COLO668 (cell line): ENCODE data around the gene BRS3.
"Not testable (repeated sequence)": the region's sequence is repeated elsewhere in the genome, so short reads cannot be mapped to it uniquely, and the experiment has no call there.

ENCODE experiments used
- DNase-seq: peaks from one replicate; lab custom pipeline; 2025; ENCODE audit not compliant: unreplicated experiment; lab: John Stamatoyannopoulos, UW

The BRS3 gene

DNA sequence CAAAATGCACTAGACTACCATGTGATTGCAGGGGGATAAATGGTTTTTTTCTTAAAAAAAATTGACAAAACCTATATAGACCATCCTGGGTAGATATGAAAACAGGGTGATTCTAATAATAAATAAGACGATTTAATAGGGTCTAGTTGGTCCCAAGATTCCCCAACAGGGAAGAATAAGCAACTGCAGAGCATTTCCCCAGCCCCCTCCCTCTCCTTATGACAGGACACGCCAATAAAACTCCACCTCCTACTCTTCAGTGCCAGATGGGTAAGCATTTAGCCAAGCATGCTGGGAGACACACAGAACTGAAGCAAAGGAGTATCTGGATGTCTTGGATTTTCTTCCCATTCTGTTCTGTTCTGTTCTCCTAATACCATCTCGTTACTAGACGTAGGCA lies at the start of gene BRS3:
Gene BRS3, plus strand, starts transcription at position 301 of the 400 bp plus-strand sequence. CDS start 168 bp downstream, outside the sequence.
- DNase-seq, result no peak

DNA sequence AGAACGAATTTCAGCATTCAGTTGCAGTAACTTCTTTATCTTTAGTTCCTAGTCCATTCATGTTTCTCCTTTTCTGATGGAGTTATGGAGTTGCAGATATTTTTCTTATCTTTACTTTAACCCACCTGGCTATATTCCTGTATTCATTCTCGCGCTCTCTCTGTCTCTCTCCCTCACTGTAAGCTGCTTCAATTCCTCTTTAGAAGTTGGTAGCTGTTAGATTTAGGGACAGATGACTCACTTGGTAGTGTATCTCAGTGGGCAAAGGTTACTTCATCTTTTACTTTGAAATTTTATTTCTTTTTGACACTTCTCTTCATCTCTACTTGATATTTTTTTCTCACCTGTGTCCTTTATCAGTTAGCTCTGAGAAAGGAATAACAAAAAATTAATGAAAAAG lies 49.6 kb upstream of the BRS3 start:
- no peak for DNase-seq

DNA sequence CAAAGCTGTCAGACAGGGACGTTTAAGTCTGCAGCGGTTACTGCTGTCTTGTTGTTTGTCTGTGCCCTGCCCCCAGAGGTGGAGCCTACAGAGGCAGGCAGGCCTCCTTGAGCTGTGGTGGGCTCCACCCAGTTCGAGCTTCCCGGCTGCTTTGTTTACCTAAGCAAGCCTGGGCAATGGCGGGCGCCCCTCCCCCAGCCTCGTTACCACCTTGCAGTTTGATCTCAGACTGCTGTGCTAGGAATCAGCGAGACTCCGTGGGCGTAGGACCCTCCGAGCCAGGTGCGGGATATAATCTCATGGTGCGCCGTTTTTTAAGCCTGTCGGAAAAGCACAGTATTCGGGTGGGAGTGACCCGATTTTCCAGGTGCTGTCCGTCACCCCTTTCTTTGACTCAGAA lies 42.1 kb upstream of the BRS3 start:
- not testable (repeated sequence) for DNase-seq

DNA sequence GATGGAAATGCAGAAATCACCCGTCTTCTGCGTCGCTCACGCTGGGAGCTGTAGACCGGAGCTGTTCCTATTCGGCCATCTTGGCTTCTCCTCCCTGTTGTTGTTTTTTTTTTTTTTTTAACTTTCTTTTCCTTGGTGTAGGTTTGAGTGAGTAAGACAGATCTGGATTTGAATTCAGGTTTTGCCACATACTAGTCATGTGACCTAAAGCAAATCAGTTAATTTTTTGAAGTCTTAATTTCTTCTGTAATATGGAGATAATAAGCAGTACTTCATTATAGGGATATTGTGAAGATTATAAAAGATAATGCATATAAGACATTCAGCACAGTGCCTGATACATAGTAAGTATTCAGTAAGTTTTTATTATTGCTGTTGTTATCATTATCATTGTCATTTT lies 41.5 kb upstream of the BRS3 start:
- no peak for DNase-seq

DNA sequence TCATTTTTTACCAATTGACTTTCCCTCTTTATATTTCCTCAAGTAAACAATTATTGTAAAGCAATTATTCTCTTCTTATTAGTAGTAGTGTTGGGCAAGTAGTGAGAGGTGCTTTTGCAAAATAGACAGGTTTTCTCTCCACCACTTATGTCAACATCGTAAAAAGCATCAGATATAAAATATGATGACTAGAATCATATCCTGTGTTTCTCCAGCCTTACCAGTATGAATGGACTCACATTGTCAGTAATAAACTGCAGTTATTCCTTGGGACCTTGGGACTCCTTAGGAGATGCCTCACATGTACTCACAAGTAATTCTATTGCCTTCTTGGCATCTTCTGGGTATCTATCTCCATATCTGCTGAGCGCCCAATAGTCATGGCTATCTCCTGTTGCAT lies 40.4 kb upstream of the BRS3 start:
- DNase-seq, result no peak

DNA sequence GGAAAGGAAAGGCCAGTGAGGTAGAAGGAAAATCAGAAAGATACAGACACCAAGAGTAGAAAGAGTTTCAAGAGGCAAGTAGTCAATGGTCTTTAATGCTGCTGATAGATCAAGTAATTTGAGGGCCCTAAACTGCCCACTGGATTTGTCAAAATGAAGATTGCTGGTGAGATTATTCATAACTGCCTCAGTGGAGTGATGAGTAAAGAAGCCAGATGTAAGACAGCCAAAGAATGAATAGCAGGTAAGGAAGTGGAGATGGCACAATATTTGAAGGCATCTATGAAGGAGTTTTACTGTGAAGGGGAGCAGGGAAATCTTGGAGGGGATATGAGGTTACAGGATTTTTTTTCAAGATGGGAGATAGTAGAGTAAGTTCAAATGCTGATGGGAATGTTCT lies 39.8 kb upstream of the BRS3 start:
- DNase-seq, result no peak

DNA sequence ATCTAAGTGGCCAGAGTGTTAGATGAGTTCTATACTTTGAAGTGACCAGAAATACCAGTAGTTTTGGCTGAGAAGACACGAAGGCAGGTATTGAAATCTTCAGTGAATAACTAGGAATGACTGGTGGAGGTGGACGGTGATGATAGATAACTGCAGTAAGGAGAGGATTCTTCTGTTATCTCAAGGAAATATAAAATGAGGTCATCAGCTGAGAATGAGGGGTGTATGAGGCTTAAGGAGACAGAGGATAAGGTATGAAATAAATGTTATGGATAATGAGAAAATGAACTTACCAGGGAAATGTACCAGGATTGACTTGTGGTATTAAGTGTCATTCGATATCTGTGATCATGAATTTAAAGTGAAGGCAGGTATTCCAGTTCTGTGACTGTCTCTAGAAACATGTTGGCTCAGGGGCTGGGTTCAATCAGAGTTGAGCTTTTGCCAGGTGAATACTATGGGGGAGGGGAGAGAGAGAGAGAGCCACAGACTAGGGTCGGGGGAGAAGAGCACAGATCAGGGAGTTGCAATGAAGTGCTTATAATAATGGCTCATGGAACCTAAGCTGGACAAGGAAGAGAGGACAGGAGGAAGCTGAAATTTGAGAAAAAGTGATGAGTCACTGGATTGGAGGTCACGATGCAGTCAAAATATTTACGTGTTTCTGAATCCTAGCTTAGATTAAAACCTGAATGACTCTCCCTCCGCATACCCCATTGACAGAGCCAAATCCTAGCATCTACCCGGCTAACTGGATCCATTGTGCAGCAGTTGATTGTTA lies 37.5 kb upstream of the BRS3 start:
- DNase-seq, result no peak

DNA sequence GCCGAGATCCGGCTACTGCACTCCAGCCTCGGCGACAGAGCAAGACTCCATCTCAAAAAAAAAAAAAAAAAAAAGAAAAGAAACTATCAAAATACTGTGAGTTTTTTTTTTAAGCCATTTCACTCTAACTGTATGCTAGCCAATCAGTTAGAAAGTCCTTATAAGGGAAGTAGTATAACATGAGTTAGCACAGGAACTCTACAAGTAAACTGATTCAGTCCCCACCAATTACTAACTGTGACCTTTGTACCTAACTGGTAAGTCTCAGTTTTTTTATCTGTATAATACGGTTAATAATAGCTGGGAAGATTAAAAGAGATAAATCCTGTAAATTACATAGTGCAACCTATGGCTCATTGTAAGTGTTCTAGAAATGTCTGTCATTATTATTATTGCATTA lies 35.1 kb upstream of the BRS3 start:
- DNase-seq, result no peak

DNA sequence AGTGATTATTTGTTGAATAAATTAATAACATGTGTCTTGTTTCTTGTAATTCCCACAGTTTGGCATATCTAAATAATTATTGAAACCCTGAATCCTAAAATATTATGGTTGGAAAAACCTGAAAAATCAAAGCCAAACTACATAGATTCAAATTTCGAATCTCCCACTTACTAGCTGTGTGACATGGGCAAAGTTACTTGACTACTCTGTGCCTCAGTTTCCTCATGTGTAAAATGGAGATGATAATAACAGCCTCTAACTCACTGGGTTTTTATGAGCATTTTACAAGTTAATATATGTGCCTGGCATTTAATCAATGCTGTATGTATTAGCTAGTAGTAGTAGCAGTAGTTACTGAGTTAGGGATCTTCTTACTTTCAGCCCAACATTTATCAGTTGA lies 34.6 kb upstream of the BRS3 start:
- DNase-seq, result no peak

DNA sequence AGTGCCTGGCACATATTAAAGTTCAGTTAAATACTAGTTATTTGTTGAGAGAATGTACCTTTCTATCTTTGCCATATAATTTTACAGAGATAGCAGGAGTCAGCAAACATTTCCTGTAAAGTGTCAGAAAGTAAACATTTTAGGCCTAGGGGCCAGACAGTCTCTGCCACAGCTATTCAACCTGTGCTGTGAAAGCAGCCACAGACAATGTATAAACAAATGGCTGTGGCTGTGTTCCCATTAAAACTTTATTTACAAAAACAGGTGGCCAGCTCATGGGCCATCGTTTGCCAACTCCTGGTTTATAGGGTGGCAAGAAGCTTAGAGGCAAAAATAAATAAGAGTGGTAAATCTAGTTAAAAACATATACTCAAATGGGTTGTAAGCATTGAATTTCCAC lies 34.0 kb upstream of the BRS3 start:
- DNase-seq, result peak; percentile 3

DNA sequence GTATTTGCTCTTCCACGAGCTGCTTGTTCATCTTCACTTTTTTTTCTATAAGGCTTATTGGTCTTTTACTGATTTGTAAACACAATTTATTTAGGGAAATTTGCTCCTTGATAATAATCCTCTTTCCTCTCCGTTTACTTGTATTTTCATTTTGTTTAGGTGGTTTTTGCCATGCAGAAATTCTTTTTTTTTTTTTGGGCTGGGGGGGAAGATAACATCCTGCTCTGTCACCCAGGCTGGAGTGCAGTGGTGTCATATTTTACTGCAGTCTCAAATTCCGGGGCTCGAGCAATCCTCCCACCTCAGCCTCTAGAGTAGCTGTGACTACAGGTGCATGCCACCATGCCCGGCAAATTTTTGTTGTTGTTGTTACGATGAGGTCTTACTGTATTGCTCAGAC lies 31.6 kb upstream of the BRS3 start:
- no peak for DNase-seq

DNA sequence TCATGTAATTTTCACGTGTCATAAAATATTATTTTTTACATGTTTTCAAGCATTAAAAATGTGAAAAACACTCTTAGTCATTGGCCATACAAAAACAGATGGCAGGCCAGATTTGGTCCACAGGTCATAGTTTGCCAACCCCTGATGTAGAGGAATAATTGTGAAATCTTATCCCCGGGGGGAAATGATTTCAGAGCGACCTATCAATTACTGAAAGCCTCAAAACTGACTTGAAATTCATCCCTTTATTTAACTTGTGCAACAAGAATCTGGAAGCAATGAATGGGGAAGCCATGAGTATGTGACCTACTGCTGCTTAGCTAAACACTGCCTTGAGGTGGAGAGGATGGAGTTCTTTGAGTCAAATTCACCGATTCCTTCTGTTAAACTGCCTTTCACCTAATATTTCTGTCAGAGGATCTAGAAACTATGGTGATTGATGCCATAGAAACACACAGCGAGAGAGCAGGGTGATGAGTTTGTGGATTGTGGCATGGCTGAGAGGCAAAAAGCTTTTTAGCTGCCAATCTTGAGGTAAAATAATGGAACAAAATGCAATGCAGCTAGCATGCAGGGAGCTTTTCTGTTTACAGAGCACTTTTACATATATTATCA lies 30.3 kb upstream of the BRS3 start:
- no peak for DNase-seq

DNA sequence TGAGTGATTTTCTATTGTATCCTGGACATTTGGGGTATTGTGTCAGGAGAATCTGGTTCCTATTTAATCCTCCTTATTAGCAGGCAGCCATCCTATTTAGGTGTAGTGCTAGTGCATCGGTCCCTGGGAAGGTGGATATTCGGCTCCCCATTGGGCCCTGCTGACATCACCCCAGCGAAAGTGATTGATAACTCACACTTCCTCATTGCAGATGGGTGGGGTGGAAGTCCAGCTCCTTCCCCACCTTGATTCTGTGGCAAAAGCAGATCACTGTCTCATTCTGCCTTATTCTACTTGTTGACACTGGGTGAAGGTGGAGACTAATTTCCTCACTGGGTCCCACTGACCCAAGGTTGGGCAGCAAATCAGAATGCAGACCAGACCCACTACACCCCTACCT lies 23.2 kb upstream of the BRS3 start:
- no peak for DNase-seq

DNA sequence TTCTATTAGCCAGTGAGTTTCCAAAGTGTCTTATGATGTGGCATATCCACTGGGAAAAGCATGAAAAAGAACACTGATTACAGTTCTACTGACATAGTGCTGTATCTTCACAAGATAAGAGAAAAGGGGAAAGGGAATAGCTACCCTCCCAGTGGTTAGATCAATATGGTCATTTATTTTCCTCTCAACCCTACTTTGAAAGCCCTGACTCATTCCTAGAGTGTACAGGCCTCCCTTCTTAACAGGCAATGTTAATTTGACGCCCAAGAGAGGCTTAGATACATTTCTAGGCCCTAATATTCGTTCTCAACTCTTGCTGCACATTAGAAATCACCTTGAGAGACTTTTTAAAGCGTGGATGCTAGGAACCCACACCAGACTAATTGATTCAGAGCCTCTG lies 20.4 kb upstream of the BRS3 start:
- DNase-seq, result no peak

DNA sequence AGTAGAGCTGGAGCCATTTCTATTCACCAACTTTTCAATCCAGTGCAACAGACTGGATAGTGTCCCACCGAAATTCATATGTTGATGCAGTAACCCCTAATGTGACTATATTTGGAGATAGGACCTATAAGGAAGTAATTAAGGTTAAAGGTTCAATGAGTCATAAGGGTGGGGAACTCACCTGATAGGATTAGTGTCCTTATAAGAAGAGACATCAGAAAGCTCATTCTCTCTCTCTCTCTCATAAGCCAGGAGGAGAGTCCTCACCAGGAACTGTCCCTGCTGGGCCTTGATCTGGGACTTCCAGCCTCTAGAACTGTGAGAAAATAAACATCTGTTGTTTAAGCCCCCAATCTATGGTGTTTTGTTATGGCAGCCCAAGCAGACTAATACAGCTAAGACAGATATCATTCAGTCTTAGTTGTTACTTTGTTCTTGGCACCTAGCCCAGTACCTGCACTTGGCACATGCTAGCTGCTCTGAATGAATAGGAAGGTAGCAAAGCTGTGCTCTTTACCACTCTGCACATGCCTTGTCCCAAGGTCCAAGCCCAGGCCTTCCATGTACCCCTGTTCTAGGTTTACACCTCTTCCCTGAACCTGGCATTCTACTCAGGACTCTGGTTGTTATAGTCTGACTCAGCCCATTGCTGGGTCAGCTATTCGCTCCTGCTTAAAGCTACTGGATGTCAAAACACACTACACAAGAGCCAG lies 19.2 kb upstream of the BRS3 start:
- no peak for DNase-seq

DNA sequence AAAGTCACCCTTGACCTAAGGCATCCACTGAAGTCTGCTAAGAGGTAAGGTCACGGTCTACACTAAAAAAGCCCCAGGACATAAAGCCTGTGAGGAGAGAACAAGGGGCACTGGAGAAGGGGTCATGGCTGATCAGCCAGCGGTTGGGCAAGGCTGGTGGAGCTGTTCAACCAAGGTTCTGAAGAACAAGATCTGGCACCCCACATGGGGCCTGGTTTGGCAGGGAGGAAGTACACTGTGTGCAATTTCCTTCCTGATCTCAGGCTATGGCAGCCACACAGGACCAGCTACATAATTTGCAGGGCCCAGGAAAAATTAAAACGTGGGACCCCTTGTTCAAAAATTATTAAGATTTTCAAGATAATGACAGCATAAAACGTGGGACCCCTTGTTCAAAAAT lies 14.1 kb upstream of the BRS3 start:
- no peak for DNase-seq

DNA sequence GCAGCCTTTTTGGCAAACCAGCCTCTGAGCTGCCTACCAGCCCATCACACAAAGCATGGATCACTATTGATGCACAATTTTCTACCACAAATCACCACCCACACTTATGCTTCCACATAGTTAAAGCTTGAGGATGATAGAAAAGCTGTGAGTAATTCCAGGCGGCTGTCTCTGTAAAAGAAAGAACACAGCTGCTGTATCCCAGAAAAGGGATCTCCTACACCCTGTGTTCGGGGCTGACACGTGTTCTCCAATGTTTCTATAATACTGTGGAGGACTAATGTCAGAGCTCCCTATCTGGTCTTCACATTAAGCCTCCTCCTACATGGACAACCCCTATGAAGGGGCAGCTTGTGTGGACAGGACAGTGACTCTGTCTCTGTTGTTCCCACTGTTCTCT lies 12.5 kb upstream of the BRS3 start:
- DNase-seq, result no peak

DNA sequence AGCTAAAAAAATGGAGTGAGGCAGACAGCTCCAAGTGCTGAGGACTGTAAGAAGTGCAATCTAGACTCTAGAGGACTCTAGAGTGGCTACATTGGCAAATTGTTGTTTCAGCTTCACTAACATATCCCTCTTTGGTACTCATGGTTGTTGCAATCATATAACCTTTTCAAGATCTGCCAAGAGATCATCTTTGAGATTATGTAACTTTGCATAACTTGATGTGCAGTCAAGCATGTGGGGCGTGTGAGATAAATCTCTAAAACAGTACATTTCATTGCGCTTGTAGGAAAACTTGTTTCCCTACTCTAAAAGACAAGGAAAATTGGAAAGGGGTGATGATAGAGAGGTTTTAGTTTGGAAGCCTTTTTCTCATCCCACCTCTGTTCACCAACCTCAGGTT lies 11.2 kb upstream of the BRS3 start:
- no peak for DNase-seq

DNA sequence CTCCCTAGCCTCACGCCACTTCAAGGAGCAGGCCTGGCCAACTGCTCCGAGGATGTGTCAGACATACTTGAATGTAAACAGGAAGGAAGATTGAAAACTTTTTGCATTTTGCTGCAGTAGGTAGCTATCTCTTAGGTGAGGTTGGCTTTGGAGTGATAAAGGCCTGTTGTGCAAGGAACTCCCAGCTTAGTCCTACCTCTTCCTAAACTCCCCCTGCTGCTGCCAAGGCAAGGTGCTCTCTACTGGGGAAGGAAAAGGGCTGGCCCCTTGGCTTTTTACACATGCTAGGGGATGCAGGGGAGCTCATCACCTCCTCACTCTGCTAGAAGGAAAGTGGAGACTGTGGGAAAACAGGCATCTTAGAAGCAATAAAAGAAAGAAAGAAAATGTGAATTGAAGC lies 10.7 kb upstream of the BRS3 start:
- no peak for DNase-seq

DNA sequence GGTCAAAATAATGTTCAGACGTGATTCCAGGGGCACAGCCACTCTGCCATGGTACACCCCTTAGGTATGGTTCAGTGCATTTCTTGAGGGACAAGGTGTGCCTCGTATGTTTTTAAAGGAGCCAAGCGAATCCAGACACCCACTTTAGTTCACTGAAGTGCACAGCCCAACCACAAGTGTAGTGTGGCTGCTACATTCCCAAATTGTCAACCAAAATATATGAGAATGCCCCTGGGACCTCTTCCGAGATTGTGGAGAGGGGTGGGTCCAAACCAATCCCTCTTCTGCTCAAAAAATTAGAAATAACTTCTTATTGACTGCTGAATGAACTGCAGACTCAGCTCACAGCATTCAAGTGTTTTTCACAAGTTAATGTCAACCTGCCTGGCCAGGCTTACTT lies 7.4 kb upstream of the BRS3 start:
- DNase-seq, result no peak

DNA sequence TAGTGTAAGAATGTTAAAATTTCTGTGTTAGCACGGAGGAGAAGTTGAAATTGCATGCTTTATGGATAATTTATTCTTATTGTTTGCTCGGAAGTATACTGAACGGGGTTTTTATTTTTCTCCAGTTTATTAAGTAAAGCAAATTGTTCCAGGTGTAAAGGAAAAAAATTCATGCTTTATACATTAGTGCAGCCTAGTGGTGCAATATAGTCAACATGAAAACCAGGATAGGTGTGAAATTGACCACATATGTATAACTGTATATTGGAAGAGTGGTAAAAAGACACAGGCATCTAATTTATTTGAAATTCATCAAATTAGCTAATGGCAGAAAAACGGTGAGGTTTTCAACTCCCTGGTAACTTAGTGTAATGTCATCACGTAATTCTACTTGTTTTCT lies 959 bp downstream of the BRS3 start:
- DNase-seq, result no peak

DNA sequence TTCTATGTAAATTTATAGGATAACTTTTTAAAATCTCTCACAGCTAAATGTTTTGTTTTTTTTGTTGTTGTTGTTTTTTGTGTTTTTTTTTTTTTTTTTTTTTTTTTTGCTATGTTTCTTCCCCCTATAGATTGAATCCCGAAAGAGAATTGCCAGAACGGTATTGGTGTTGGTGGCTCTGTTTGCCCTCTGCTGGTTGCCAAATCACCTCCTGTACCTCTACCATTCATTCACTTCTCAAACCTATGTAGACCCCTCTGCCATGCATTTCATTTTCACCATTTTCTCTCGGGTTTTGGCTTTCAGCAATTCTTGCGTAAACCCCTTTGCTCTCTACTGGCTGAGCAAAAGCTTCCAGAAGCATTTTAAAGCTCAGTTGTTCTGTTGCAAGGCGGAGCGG lies 4.1 kb downstream of the BRS3 start:
- DNase-seq, result no peak
